DMS53 treated with DMSO at 0.1 percent for 48 hours (cell line): Measurements from ENCODE around the gene LILRB3.
A peak's percentile ranks its signal among the peaks of the same experiment; 100 is the strongest.
"Not testable (repeated sequence)": the region's sequence is repeated elsewhere in the genome, so short reads cannot be mapped to it uniquely, and the experiment has no call there.

Experiments used
- DNase-seq: peaks from one replicate; lab custom pipeline; 2025; ENCODE audit not compliant: unreplicated experiment; lab: John Stamatoyannopoulos, UW

The LILRB3 gene

GRCh38 chr19:54222474-54223276 is at the start of gene LILRB3:
Gene LILRB3 (minus strand): TSS chr19:54223007. CDS start chr19:54222976, 31 bp downstream.
- DNase-seq = not testable (repeated sequence)

- not testable (repeated sequence) for DNase-seq
Measured at GRCh38 chr19:54272181-54272580, 49.4 kb upstream of the LILRB3 start.

GRCh38 chr19:54271587-54271986 is 48.8 kb upstream of the LILRB3 start:
- DNase-seq = not testable (repeated sequence)

- DNase-seq = no peak
Measured at GRCh38 chr19:54271106-54271505, 48.3 kb upstream of the LILRB3 start.

- DNase-seq = no peak
Measured at GRCh38 chr19:54268936-54269335, 46.1 kb upstream of the LILRB3 start.

GRCh38 chr19:54266133-54266532 is 43.3 kb upstream of the LILRB3 start:
- DNase-seq = peak; percentile 25

- no peak for DNase-seq
Measured at GRCh38 chr19:54262470-54262869, 39.7 kb upstream of the LILRB3 start.

GRCh38 chr19:54262066-54262465 is 39.3 kb upstream of the LILRB3 start:
- no peak for DNase-seq

- no peak for DNase-seq
Measured at GRCh38 chr19:54257116-54257480, 34.3 kb upstream of the LILRB3 start, which contains the start of gene LILRB5. Gene LILRB5 (minus strand): TSS chr19:54257273. CDS start chr19:54257193, 80 bp downstream.

GRCh38 chr19:54256250-54257115 is 33.7 kb upstream of the LILRB3 start:
- no peak for DNase-seq

GRCh38 chr19:54255105-54255775 is 32.4 kb upstream of the LILRB3 start:
- DNase-seq = no peak

GRCh38 chr19:54254195-54254906 is 31.5 kb upstream of the LILRB3 start:
- DNase-seq = no peak

- DNase-seq = no peak
Measured at GRCh38 chr19:54253331-54254194, 30.8 kb upstream of the LILRB3 start.

GRCh38 chr19:54252845-54253244 is 30.0 kb upstream of the LILRB3 start:
- no peak for DNase-seq

GRCh38 chr19:54252243-54252642 is 29.4 kb upstream of the LILRB3 start:
- DNase-seq = no peak

GRCh38 chr19:54248016-54248601 is 25.3 kb upstream of the LILRB3 start:
- no peak for DNase-seq

GRCh38 chr19:54247106-54247930 is 24.5 kb upstream of the LILRB3 start:
- no peak for DNase-seq

- DNase-seq = no peak
Measured at GRCh38 chr19:54245936-54246335, 23.1 kb upstream of the LILRB3 start.

- DNase-seq = not testable (repeated sequence)
Measured at GRCh38 chr19:54243809-54244208, 21.0 kb upstream of the LILRB3 start.
